Measurements from ENCODE around the gene ZNF165.

Gene ZNF165

DNA sequence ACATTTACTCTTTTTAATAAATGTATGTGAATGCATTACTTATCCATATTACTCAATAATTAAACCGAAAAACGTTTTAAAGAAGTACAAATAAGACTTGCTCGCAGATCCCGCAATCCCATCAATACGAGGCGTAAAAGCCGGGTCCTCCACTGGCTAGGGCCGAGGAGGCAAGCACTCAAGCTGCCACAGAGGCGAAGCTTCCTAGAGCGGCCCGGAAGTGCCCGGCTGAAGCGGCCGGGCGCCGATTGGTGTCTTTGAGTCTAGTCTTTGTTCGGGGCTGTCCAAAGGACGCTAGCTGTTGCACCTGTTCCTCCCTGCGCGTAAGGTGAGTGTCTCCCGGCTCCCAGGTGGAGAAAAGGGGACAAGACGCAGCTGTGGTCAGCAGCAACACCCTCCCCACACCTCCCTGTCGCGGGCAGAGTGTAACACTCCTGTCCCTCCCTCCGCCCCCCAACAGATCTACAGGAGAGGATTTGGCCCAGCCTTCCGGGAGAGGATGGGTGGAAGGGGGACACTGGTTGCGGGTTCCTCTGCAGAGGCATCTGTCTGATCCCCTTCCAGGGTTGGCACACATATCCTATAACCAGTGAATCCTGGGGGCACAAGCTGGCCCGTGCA, 44.1 kb downstream of the ZNF165 start, which contains the start of gene ZSCAN16:
TSS of gene ZSCAN16 (plus strand) at position 260 of the 621 bp plus-strand sequence. CDS start 835 bp downstream, outside the sequence.
- DNase-seq = peak; percentile 79

DNA sequence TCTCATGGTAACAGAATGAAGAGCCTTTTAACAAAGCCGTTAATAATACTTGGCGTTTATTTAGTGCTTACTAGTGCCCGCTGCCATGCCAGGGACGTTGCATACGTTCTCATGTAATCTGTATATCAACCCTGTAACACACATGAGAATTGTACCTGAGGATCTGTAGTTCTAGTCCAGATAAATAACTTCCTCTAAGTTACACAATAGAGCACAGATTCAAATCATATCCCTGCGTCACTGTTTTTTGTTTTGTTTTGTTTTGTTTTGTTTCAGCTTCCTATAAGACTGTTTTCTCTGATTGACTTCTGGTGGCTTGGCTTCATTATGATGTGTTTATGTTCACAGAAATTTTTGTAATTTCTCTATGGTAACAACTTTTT, 44.6 kb downstream of the ZNF165 start:
- DNase-seq = no peak

DNA sequence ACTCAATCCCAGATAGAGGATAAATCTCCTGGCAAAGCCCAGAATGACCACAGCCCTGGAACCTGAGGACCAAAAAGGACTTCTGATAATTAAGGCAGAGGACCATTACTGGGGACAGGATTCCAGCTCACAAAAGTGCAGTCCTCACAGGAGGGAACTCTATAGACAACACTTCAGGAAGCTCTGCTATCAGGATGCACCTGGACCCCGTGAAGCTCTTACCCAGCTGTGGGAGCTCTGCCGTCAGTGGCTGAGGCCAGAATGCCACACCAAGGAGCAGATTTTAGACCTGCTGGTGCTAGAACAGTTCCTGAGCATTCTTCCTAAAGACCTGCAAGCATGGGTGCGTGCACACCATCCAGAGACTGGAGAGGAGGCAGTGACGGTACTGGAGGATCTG, 45.0 kb downstream of the ZNF165 start:
- DNase-seq = no peak

DNA sequence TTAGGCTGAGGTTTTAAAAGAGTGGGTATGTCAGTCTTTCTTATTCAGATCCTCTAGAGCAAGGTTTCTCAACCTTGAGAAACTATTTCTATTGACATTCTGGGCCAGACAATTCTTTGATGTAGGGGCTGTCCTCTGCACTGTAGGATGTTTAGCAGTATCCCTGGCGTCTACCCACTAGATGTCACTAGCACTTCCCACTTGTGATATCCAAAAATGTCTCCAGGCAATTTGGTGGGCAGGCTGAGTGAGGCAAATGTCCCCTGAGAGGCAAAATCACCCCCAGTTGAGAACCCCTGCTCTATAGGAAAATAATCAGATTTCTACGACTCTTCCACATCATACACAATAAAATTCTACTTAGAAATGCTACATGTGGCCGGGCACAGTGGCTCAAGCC, 53.6 kb downstream of the ZNF165 start:
- DNase-seq = peak; percentile 31

DNA sequence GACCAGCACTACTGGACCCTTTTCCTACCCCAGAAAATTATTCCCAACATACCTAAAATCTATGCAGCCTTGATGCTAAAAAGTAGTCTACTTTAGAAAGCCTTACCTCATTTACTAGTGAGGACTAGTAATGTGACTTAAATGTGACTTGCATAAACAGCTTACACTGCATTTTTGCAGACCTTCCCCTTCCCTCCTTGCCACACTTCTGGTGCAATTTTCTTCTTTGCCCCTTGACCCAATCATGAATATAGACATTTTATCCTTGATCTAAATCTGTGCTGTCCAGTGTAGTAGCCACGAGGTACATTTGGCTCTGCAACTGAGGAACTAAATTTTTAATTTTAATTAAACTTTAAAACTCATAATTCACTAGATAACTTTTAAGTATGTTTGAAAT, 54.3 kb downstream of the ZNF165 start:
- no peak for DNase-seq

DNA sequence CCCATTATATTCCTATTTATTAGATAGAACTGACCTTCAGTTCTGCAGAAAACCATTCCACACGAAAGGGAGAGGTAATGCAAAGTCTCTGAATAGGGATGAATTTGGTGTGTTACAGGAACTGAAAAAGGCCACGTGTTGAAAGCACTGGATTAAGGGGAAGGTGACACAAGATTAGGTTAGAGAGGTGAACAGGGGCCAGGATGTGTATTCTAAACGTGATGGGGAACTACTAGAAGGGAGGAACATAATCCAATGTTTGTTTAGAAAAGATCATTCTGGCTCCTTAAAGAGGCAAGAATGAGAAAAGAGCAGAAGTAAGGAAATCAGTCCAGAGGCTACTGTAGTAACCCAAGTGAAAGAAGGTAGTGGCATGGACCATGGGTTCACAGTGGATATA, 55.0 kb downstream of the ZNF165 start:
- no peak for DNase-seq

DNA sequence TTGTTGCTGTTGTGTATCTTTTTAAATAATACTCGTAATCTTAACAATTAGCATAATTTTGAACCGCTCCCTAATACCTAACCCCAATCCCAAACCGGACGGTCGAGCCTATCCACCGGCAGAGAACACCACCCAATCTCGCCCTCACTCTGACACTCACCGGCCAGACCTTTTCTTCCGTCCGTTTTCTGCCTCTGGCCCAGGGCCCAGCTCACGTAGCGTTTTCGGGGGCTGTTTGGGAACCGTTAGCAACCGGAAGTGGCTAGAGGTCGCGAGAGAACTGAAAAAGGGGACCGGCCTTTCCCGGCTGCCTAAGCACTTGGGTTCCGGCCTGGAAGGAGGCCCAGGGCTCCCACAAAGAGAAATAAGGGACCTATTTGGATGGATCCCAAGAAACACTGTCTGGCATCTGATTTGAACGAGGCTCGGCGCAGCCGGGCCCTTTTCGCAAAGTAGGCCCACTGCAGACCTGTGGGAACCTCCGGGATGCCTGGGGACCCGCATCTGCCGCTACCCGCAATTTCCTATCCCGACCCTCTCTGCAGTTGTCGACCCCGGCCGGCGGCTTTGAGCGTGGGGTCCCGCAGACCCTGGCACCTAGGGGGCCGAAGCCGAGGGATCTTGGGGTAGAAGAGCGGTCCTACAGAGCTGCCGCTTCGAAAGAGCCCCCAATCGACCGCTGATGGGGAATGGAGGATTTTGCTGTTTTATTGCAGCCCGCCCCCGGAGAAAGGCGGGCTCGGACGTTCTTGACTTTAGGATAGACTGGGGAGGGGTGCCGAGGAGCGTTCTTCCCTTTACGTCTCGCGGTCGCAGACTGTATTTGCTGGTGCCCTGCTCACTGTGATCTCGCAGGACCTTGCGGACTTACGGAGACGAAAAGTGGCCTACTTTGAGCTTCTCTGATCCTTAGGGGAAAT, 56.5 kb downstream of the ZNF165 start:
- DNase-seq = peak; percentile 77

DNA sequence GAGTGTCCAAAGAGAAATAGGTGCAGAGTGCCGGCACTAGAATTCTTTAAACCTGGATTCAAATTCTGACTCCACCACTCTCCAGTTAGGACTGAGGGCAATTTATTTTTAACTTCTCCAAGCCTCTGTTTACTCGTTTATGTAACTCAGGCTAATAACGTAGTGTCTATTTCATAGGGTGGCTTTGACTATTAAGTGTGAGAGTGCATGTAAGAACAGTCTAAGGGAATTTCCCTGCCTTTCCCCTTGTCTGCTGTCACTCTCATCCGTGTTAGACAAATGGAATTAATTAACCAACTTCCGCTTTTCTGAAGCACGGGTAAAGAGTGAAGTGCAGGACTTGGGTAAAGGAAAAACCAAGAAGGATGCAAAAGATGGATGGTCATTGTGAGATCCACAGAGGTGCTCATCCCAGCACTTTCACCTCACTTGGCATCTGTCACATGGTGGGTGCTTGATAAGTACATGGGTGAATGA, 57.2 kb downstream of the ZNF165 start:
- no peak for DNase-seq
